PC-9 (cell line): Measurements from ENCODE around the gene SLC9A9. TPM values are rescaled to one million over a fixed set of nuclear protein-coding genes. Genes with fewer than 3 reads are reported as not detected.

ENCODE experiments used
- BruUV-seq: library from RNA; stranded (reverse); fragments of 400-500 nt; replicated peaks from 2 replicates; lab custom pipeline; 2021; lab: Mats Ljungman, UMichigan
- CTCF ChIA-PET: fragments of 300-600 bp; sonication (Branson Sonifier 250); formaldehyde crosslinking; loops from one replicate; lab custom pipeline; 2022; ENCODE audit warnings: antibody characterized with exemption; lab: Charles Lee
- POLR2A ChIA-PET: fragments of 300-600 bp; sonication (Branson Sonifier 250); formaldehyde crosslinking; loops from one replicate; lab custom pipeline; 2022; ENCODE audit warnings: antibody characterized with exemption; ENCODE audit not compliant: unreplicated experiment; lab: Charles Lee
- DNase-seq, 2 experiments: peaks; one replicate each; pipeline versions ENCODE4 v3.0.0 to v3.0.0-alpha.2; 2015 to 2022; ENCODE audit warnings: mixed read lengths in 1 of 2
- H2AFZ ChIP-seq: fragments of 200-600 bp; sonication (generic); 2 replicates; pipeline ENCODE4 v1.8.1; 2017; ENCODE audit warnings: antibody characterized with exemption
- H3F3A ChIP-seq: fragments of 200-600 bp; sonication (generic); 2 replicates; pipeline ENCODE4 v1.8.1; 2017; ENCODE audit warnings: antibody characterized with exemption, mild to moderate bottlenecking, low read depth; ENCODE audit not compliant: insufficient read depth
- H3K27ac ChIP-seq: fragments of 200-600 bp; sonication (generic); 2 replicates; pipeline ENCODE4 v1.6.1; 2016; ENCODE audit warnings: mixed run types
- H3K27me3 ChIP-seq: fragments of 200-600 bp; sonication (generic); 2 replicates; pipeline ENCODE4 v1.6.1; 2016; ENCODE audit warnings: low read depth, mixed run types; ENCODE audit not compliant: insufficient read depth
- H3K36me3 ChIP-seq: fragments of 200-600 bp; sonication (generic); 2 replicates; pipeline ENCODE4 v1.6.1; 2016; ENCODE audit warnings: low read depth, mixed run types
- H3K4me1 ChIP-seq: fragments of 200-600 bp; sonication (generic); replicated peaks from 2 replicates; pipeline ENCODE4 v1.6.1; 2016; ENCODE audit warnings: mixed run types; ENCODE audit not compliant: insufficient read depth
- H3K4me2 ChIP-seq: fragments of 200-600 bp; sonication (generic); 2 replicates; pipeline ENCODE4 v1.6.1; 2017; ENCODE audit warnings: mixed run types
- H3K4me3 ChIP-seq: fragments of 200-600 bp; sonication (generic); 2 replicates; pipeline ENCODE4 v1.6.1; 2016; ENCODE audit warnings: mixed run types
- H3K79me2 ChIP-seq: fragments of 200-600 bp; sonication (generic); 2 replicates; pipeline ENCODE4 v1.6.1; 2017; ENCODE audit warnings: low read depth, mixed run types
- H3K9me2 ChIP-seq: fragments of 200-600 bp; sonication (generic); 2 replicates; pipeline ENCODE4 v1.8.1; 2017; ENCODE audit warnings: mild to moderate bottlenecking; ENCODE audit not compliant: insufficient read depth
- H3K9me3 ChIP-seq: fragments of 200-600 bp; sonication (generic); 2 replicates; pipeline ENCODE4 v1.8.1; 2016; ENCODE audit warnings: low read depth; ENCODE audit not compliant: insufficient read depth
- H4K20me1 ChIP-seq: fragments of 200-600 bp; sonication (generic); 2 replicates; pipeline ENCODE4 v1.8.1; 2017; ENCODE audit not compliant: insufficient read depth
- EZH2 ChIP-seq: fragments of 200-600 bp; sonication (generic); IDR thresholded peaks from 2 replicates; pipeline ENCODE4 v1.8.0; 2017; ENCODE audit warnings: antibody characterized with exemption, low read depth
- intact Hi-C: fragments of 100-400 bp; cut with micrococcal nuclease; formaldehyde crosslinking; loops from one replicate; pipeline ENCODE4 v1.10.0; 2022; ENCODE audit not compliant: unreplicated experiment
- total RNA-seq: library from RNA; stranded (reverse); gene quantifications from 2 replicates; pipeline ENCODE4 v1.2.3, GENCODE V29; 2021
- TF ChIP-seq, protein P1 (sequence below): fragments of 200-600 bp; sonication (generic); conservative IDR thresholded peaks from 2 replicates; pipeline ENCODE4 v1.6.1; 2017; ENCODE audit warnings: mixed run types, antibody characterized with exemption, mild to moderate bottlenecking, moderate library complexity

Gene SLC9A9
- total RNA-seq, 1 experiment from 2014 or later = 1.7 TPM

DNA sequence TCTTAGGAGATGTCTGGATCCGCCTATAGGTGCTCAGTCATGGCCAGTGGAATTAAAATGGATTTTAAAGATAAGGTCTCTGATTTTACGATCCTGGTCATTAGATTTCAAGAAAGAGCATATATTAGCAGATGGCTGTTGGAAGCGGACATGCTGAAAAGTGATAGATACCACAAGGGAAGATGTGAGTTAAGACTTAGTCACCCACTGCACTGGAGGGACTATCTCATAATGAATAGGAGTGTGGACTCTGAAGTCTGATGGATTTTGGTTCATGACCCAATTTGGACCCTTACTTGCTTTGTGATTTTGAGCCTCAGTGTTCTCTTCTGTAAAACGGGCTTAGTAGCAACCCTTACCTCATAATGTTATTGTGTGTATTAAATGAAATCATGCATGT is 514.0 kb downstream of the SLC9A9 start:
- no peak overlapping the region for H3K4me2 ChIP-seq
- no peak overlapping the region for H2AFZ ChIP-seq
- no peaks in the 10 kb centered on the region for H4K20me1 ChIP-seq
- H3K4me3 ChIP-seq = no peak overlapping the region
- H3K27ac ChIP-seq = no peak overlapping the region
- intact Hi-C loops = no loop called here
- DNase-seq = no peak
- no peaks in the 10 kb centered on the region for H3K36me3 ChIP-seq
- no peaks in the 10 kb centered on the region for H3K9me2 ChIP-seq
- CTCF ChIA-PET = no interaction called here
- H3F3A ChIP-seq = no peaks in the 10 kb centered on the region
- BruUV-seq = no TSS peak
- H3K4me1 ChIP-seq = no peaks in the 10 kb centered on the region
- TF ChIP-seq, protein P1, sequence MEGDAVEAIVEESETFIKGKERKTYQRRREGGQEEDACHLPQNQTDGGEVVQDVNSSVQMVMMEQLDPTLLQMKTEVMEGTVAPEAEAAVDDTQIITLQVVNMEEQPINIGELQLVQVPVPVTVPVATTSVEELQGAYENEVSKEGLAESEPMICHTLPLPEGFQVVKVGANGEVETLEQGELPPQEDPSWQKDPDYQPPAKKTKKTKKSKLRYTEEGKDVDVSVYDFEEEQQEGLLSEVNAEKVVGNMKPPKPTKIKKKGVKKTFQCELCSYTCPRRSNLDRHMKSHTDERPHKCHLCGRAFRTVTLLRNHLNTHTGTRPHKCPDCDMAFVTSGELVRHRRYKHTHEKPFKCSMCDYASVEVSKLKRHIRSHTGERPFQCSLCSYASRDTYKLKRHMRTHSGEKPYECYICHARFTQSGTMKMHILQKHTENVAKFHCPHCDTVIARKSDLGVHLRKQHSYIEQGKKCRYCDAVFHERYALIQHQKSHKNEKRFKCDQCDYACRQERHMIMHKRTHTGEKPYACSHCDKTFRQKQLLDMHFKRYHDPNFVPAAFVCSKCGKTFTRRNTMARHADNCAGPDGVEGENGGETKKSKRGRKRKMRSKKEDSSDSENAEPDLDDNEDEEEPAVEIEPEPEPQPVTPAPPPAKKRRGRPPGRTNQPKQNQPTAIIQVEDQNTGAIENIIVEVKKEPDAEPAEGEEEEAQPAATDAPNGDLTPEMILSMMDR = no peak
- no peak for TF ChIP-seq EZH2
- POLR2A ChIA-PET = no interaction called here
- no peaks in the 10 kb centered on the region for H3K79me2 ChIP-seq
- H3K27me3 ChIP-seq = peaks cover 8% of the 10 kb centered on the region; the same call in 1 of the 2 replicates
- no peaks in the 10 kb centered on the region for H3K9me3 ChIP-seq

DNA sequence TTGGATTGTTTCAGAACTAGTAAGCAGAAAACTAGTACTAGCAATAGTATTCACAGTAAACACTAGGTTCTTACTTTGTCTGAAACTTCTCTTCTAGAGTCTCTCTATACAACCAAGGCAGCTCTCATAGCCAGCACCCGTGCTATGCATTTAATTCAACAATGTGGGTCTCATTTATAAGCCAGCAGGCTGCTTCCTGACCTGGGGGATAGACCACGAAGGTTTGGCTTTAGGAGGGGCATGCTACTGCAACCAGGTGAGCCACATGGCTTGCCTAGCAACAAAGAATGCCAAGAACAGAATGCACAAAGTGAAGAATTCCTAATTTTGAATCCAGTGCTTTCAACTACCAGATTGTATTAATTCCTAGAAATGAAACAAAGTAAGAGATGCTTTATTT is 514.9 kb downstream of the SLC9A9 start:
- H2AFZ ChIP-seq = no peak overlapping the region
- no TSS peak for BruUV-seq
- H3K27me3 ChIP-seq = peaks cover 8% of the 10 kb centered on the region; the same call in 1 of the 2 replicates
- POLR2A ChIA-PET = no interaction called here
- H3K36me3 ChIP-seq = no peaks in the 10 kb centered on the region
- H3K4me3 ChIP-seq = no peak overlapping the region
- no peak overlapping the region for H3K27ac ChIP-seq
- H3K79me2 ChIP-seq = no peaks in the 10 kb centered on the region
- DNase-seq = no peak
- no peak overlapping the region for H3K4me2 ChIP-seq
- H3F3A ChIP-seq = no peaks in the 10 kb centered on the region
- H4K20me1 ChIP-seq = no peaks in the 10 kb centered on the region
- intact Hi-C loops = no loop called here
- H3K4me1 ChIP-seq = no peaks in the 10 kb centered on the region
- H3K9me3 ChIP-seq = no peaks in the 10 kb centered on the region
- TF ChIP-seq, protein P1 = no peak
- no peak for TF ChIP-seq EZH2
- H3K9me2 ChIP-seq = no peaks in the 10 kb centered on the region
- CTCF ChIA-PET = no interaction called here

DNA sequence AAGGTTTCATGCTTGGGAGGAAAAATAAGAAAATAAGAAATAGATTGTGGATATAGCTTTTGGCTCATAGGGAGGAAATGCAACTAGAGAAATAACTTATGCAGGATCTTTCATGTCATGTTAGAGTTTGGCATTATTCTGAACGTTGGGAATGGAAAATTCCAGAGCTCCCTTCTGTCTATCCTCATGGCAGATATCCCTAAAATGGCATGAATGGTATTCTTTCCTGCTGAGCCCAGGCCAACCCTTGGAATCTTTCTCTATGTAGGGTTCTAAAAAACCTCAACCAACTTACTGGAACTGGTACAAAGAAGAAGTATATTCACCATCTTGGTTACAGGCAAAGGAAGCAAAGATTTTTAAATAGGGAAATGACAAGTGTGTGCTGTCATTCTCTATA is 516.2 kb downstream of the SLC9A9 start:
- no peaks in the 10 kb centered on the region for H3K4me1 ChIP-seq
- no peaks in the 10 kb centered on the region for H3K36me3 ChIP-seq
- no peaks in the 10 kb centered on the region for H3F3A ChIP-seq
- intact Hi-C loops = no loop called here
- no peaks in the 10 kb centered on the region for H3K9me2 ChIP-seq
- H3K4me2 ChIP-seq = no peak overlapping the region
- H3K4me3 ChIP-seq = no peak overlapping the region
- ChIA-PET CTCF (no interaction called here), POLR2A (interaction anchor here (0.5 kb wide), 1 partner anchor 13 kb away, joined by 3 read pairs; no protein-coding TSS in a partner anchor)
- DNase-seq = no peak
- H3K27me3 ChIP-seq = peaks cover 8% of the 10 kb centered on the region; the same call in 1 of the 2 replicates
- BruUV-seq = no TSS peak
- no peak overlapping the region for H2AFZ ChIP-seq
- no peaks in the 10 kb centered on the region for H3K79me2 ChIP-seq
- H4K20me1 ChIP-seq = no peaks in the 10 kb centered on the region
- H3K9me3 ChIP-seq = no peaks in the 10 kb centered on the region
- H3K27ac ChIP-seq = no peak overlapping the region
- no peak for TF ChIP-seq EZH2
- TF ChIP-seq, protein P1 = no peak
